Activated T-cell treated with anti-CD3 and anti-CD28 coated beads, Interleukin-2, amount 50 U/mL, for 48 hours (primary cell): ENCODE data around the gene BRCC3.

ENCODE experiments used
- DNase-seq, 2 experiments: peaks; one replicate each; pipeline ENCODE4 v3.0.0-alpha.2; 2020

The BRCC3 gene

DNA sequence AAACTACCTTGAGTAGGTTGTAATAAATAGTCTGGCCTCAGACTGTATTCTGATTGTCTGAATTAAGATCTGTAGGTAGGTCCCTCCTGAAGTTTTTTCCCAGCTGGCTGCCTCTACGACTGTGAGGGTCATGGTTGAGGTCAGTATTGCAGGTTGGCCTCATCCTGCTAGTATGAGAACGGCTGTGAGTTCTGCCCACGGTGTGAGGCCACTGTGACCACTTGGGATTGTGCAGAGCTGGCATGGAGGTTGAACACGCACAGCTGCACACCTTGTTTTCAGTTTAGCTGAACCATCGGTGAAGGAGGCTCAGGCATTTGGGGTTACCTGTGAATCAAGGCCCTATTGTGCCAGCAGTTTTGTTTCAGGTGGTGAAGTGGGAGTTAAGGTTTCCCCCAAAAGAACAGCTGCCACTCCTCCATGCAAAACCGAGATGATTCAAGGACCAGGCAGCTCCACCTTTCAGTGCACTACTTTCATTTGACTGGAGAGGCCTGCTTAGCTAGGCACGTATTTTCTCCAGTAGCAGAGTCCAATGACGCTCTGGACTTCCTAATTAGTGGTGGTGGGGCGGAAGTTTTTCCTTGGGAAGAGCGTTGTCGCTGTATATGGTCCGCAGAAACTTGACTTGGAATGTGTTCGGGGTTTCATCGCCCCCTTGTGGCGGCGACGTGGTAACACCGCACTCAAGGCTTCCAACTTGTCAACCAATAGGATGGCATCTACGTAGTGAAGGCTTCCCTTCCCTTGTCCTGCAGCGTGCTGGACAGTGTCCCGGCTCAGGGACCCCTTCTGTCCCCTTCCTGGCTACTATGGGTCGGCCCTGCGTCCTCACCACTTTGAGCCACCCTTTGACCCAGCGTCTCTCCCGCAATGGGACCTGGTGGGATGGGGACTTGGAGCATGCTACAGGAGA, 14.2 kb upstream of the BRCC3 start:
- DNase-seq: peak; percentile 68 to 69

DNA sequence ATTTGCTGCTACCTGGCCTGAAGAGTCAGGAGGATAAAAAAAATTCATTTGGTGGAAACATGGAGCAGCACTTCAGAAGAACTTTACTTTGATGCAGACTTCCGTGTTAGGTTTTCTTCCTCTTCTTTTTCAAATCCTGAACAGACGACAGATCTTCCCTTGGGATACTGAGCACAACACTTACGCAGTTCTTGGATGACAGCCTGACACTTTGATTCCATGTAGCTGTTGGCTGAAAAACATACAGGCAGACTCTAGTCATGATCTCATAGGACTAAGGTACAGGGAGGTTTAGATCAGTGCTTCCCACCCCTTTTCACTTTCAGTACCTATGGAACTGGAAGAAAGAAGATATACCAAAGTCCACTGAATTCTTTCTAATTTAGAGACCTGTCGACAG, 9.5 kb upstream of the BRCC3 start:
- no peak for DNase-seq

DNA sequence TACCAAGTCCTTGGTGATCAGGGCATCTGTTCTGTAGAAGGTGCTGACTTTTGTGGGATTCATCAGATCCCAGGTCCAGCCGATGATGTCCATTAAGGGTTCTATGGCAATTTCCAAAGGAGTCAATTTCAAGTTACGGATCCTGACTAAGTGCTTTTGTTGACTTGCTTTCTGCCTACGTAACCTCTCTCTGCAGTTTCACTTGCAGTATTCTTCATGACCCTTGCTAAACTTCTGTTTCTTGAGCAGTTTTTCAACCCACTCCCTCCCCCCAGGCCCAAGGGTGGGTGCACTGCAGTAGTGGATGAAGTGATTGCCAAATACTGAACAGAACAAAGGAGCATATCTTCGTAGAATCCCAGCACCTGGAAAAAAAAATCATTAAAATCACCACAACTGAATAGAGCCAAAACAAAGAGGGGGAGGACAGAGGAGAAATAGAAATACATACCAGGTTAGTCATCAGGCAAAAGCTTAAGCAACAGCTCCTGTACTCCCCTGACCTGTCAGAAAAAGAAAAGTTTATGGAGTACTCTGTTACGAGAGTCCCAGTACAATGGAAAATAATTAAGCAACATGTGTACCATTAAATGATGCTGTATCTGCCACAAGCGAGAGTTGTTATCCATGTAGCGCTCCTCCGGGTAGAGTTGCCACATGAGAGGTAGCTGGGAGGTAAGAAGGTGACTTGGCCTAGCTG, 6.1 kb upstream of the BRCC3 start:
- DNase-seq: no peak

DNA sequence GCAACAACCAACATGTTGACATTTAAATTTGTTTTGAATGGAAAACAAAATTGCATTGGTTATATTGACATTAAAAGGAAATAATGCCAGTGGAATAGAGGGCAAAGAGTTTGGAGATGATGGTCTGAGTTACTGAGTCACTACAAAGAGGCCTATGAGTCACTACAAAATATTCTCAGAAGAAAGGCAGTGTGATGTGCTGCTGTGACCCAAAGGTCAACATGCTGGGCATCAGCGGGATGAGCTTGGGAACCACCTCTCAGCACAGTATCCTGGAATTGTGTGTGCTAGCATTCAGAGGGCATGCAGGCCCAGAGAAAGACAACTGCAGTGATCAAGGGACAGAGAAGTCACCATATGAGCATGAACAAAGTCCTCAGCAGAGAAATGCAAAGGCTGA, 3.1 kb upstream of the BRCC3 start:
- no peak for DNase-seq

DNA sequence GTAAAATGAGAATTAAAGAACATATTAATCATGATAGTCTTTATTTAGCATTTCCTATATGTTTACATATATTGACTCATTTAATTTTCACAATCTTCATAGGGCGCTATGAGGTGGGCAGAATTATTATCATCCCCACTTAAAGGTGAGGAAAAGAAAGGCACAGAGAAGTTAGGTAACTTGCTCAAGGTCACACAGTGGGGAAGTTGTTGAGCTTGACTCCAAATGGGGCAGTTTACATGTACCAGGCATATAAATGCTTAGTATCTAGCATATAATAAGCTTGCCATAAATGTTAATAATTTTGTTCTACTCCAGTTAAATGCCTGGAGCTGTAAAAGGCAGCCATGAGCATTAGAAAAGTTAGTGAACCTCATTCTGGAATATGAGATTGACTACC, 1.9 kb upstream of the BRCC3 start:
- DNase-seq: no peak

DNA sequence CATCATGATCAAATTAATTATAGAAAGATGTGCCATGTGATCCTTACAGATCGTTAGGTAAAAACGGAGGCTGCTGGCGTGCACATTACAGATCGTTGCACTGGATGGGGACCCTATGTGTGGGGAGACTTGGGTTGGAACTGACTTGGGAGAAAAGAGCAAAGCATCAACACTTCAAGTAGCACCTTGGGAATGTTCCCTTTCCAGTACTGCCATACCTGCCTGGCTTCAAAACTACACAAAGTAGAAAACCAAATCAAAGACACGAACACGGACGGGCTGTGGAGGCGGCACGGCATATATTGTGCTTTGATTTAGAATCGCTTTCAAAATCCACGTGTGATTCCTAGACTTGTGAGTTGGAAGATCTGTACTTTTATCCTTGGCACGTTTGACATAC, 1.3 kb upstream of the BRCC3 start:
- no peak for DNase-seq

DNA sequence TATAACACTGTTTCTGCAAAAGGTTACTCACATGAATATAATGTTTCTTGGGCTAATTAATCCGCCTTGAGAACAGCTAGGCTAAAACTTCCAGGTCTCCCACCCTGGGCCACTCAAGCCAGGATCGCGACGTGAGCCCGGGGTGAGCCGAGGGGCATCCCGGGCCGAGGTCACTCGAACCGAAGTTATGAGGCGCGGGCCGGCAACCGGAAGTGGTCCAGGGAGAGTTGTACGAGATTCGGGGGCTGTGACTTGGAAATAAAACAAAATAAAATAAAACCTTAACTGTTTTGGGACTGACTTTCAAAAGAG, 689 bp upstream of the BRCC3 start:
- no peak for DNase-seq

DNA sequence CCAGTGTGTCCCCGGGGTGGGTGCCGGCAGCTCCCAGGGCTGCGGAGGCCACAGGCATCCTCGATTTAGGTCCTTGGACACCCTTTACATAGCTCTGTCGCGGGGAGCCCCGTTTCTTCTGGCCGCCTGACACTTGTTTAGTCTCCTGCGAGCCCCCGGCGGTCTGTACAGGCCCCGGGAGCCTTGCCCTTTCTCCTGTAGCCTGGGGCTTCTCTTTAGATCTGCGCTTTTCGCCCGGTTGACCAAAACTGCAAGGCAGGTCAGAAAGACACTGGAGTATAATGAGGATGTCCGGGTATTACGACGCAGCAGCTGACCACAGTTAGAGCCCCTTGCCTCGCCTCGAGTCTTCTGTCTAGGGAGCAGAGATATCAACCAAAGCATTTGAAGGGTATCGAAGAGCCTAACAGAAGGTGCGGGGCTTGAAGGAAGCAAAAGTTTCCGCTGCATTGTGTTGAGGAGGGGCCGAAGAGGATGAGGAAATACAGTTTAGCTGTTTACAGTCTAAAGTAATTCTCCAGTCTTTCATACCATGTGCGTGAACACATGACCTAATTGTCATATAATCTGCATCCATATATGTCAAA, 479 bp downstream of the BRCC3 start:
- no peak for DNase-seq

DNA sequence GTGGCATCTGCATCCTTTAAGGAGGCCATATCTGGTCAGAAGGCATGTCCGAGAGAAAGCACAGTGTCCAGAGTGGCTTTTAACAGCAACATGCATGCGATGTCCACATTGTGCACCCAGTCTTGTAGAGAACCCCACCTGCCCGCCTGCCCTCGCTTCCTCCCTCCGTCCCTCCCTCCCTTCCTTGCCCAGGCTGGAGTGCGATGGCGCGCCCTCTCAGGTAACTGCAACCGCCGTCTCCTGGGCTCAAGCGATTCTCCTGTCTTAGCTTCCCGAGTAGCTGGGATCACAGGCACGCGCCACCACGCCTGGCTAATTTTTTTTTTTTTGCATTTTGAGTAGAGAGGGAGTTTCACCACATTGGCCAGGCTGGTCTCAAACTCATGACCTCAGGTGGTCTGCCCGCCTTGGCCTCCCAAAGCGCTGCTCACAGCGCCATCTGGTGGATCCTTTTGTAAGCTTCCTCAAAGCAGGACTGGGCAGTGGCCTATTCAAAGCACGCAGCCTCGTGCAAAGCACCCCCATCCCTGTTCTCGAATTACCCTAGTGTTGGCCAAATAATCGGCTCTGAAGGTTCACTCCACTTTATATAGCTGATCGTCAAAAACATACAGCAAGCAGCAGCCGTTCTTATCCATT, 15.0 kb downstream of the BRCC3 start:
- DNase-seq: peak; percentile 60 to 63

DNA sequence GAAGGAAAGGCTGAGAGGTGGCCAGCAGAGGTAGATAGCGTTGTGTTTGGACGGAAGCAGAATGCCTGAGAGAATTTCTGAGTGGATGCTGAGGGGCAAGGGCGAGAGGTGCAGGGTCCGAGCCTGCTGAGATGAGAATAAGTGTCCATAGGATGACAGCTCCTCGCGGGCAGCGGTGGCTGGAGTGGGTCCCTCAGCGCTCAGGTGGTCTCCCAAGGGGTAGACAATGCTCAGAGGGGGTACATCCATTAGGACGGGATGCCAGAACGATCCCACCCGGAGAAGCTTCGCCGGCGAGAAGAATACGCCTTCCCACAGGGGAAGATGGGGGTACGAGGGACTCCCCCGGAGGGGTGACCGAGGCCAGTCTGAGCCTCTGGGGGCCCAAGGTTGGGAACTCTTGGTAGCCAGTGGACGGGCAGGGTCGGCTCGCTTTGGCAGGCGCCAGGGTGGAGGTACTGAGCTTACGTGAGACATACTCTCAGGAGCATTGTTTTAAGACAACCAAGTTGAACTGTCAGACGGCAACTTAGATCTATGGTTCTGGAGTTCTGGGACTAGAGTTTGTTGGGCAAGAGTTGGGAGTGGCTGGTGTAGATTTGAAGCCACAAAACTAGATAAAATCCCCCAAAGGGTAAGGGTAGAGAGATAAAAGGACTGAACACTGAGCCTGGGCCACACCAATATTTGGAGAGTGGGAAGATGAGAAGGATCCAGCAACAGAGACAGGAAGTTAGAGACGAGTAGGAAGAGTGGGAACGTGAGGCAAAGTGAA, 15.8 kb downstream of the BRCC3 start:
- no peak for DNase-seq

DNA sequence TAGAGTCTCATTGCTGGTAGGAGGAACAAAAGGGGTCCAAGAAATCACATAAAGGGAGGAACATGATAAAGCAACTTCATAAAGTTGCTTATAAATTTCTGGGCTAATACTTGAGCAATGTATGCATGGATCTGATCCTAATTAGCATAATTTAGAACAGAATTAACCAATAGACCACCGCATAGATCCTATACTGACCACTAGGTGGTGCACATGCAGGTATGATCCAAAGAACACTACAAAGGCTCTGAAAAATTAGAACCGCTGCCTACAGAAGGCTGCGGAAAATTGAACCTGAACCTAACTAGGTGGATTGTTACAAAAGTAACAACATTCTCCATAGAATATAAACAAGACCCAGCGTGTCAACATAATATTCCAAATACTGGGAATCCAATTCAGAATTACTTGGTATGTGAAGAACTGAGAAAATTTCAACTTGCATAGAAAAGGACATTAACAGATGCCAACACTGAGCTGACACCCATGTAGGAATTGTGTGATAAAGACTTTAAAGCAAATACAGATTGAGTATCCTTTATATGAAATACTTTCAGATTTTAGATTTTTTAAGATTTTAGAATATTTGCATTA, 23.3 kb downstream of the BRCC3 start:
- DNase-seq: no peak

DNA sequence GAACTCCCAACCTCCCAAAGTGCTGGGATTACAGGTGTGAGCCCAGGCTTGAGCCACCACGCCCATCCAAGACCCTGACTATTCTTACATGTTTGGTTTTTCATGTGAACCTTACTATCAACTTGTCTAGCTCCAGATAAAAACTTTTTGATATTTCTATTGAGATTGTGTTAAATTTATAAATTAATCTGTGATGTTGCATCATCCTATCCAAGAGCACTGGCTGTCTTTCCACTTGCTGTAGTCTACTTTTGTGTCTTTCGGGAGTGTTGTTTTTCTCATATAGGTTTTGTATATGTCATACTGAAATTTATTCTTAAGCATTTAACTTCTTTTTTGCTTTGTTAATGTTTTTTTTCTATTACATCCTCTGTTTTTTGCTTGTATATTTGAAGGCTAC, 34.6 kb downstream of the BRCC3 start:
- no peak for DNase-seq

DNA sequence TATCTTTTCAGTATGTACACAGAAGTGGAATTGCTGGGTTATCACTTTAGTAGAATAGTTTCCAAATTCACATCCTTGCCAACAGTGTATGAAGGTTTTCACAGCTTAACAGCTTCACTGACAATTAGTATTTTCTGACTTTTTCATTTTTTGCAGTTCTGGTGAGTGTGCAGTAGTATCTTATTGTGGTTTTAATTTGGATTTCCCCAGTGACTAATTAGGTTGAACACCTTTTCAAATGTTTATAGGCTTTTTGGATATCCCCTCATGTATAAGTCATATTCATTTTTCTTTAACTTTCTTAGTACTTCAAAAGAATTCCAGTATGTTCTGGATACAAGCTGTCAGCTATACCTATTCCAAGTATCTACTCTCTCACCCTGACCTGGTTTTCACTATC, 37.1 kb downstream of the BRCC3 start:
- no peak for DNase-seq

DNA sequence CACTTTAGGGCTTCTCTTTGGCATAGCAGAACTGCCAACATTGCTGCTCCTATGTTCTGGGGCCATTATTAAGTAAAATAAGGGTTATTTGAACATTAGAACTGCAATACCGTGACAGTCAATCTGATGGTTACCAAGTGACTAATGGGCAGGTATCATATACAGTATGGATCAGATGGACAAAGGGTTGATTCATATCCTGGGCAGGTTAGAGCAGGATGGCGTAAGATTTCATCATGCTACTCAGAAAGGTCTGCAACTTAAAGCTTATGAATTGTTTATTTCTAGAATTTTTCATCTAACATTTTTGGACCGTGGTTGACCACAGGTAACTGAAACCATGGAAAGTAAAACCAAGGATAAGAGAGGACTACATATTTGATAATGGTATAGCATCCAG, 40.9 kb downstream of the BRCC3 start:
- no peak for DNase-seq

DNA sequence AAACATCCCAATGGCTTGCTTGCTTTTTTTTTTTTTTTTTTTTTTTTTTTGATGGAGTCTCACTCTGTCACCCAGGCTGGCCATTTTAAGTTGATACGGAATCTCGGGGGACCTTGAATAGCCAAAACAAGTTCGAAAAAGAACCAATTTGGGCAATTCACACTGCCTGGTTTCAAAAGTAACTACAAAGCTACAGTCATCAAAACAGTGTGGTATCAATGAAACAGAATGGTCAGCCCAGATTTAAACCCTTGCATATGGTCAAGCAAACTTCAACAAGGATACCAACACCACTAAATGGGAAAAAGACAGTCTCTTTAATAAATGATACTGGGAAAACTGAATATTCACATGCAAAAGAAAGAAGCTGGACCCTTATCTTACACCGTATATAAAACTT, 41.8 kb downstream of the BRCC3 start:
- no peak for DNase-seq

DNA sequence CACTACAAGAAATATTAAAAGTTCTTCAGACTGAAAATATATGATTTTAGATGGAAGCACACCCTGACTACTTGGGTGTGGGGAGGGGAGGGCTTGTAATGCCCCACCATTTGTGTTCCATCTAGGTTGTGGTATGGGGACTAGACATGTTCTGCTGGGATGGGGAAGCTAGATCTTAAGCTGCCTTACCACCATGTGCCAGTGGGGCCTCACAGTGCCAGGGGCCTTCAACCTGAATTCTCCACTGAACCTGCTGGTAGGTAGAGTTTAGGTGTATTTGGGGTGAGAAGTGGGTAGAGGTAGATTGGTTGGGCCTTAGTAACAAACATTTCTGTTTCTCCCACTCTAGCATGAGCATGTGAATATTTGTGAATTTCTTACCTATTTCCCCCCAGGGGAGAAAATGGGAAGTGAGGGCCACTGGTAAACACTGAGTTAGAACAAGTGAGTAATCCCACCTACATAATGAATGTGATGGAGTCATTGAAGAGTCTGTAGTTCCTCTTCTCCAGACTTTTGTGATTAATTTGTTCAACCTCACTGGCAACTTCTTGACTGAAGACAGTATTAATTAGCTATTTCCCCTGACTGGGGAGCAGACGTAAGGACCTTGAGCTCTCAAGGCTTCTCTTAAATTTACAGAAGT, 44.0 kb downstream of the BRCC3 start:
- no peak for DNase-seq

DNA sequence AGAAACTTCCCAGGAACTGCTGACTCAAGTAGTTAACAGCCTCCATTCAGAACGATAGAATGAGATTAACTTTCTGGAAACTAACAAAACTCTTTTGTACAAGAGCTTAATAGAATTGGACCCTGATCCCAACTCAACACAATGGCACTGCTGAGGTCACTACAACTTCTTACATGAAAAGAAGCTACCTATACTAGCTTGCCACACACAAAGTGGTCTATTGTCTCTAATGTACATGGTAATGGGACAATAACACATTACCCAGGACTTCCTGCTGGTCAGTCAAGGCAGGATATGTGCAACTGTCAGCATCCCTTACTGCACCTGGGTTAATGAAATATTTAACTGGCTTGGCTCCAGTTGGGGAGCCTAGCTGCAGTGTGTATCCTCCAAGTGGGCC, 56.2 kb downstream of the BRCC3 start:
- DNase-seq: no peak

DNA sequence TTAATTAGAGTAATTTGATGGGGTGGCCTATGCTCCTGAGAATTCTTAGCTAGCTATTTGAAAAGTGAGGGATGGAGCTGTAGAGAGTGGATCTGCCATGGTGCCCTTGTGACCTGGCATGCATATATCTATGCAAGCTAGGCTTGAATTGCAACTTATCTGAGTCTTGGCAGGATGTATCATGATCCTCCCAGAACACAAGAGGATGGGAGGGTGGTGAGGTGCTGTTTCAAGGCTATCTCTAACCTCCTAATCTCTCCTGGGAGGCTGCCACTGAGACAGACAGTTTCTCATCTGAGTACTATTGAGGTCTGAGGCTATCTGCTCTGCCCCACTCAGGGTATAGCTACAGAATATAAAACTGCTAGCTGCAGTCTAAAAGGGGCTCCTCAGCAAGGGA, 56.6 kb downstream of the BRCC3 start:
- DNase-seq: no peak

DNA sequence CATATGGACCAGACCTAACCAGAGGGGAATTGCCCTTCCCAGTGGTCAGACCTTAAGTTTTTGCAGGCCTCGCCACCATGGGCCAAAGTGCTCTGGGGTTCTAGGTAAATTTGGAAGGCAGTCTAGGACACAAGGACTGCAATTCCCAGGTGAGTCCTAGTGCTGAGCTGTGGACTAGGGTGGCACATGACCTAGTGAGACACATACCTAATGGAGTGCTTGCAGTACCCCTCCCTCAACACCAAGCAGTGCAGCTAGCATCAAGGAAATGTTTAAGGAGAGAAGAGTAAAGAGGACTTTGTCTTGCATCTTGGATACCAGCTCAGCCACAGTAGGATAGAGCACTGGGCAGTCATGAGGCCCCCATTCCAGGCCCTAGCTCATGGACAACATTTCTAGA, 60.8 kb downstream of the BRCC3 start:
- no peak for DNase-seq

DNA sequence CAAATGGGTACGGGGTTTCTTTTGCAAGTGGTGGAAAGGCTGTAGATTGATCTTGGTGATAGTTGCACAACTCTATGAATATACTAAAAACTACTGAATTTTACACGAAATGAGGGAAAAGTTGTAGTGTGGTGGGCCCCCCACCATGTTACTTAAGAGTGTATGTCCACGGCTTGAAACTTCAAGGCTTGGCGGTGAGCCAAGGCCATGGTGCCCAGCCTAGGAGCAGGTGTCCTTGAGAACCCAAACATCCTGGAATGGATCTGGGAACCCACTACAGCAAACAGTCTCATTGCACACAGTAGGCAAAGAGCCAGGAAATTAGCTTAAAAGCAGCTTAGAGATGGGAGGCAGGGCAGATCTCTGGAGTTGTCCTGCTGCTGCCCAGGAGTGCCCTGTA, 62.9 kb downstream of the BRCC3 start:
- DNase-seq: no peak

DNA sequence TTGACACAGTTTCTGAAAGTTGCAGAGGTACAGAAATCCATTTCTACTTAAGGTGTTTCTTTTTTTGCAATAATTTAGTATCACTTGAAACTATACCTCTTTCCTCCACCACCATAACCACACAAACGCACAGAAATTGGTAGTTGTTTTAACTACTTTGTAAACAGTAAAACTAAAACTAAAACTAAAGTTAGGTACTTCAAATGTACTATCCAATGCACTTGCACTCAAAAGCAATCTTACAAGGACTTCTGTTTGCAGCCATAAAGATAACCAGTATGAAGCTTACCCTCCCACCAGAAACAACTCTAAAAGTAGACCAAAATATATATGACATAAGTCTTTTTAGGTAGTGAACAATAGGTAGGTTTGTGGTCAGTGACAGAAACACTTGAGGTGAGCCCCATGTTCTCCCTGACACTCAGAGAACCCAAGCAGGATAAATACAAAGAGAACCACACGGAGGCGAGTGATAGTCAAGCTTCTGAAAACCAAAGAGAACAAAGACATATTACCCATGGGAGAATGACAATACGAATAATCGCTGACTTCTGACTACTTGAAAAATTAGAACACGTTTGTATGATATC, 72.7 kb downstream of the BRCC3 start:
- no peak for DNase-seq

DNA sequence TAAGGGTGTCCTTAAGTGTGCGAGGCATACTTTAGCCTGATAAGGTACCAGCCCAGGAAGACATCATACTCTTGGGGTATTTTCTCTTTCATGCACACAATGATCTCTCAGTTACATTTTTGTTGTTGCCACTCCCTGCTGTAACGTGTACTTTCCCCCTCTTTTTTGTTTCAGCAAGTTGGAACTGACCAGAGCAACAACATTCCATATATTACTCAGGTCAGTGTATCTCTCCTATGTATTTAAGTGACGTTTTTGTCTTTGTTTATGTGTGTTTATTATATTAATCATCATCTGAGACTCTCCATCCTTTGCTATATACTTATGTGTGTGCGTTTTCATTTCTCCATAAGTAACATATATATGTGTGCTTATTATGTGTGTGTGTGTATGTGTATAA, 73.6 kb downstream of the BRCC3 start:
- no peak for DNase-seq
